ENCODE results near the gene CD69. TPM values are rescaled to one million over a fixed set of nuclear protein-coding genes. Genes with fewer than 3 reads are reported as not detected.

CD69 gene
- total RNA-seq, 1 experiment from 2014 or later = not detected

DNA sequence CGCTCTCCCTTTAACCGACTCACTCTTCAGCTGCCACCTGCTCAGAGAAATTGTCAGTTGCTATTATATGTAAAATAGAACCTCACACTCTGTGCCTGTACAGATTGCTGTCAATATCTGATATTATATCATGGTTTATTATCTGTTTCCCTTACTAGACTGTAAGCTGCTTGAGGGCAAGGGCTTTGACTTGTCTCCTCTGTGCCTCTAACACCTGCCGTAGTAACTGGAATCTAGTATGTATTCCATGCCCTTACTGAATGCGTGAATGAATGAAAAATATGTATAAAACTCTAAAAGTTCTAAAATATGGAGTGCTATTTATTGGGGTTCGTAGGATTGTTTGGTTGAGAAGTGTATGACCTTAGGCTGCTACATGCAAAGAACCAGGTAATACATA lies 1.7 kb upstream of the CD69 start:
- Histone ChIP-seq H3K79me2 (ENCODE audit: insufficient read depth, low read length) (no peaks in the 10 kb centered on the region), H2BK15ac (ENCODE audit: low read depth, low read length) (no peak overlapping the region), H3K27me3 (ENCODE audit: insufficient read depth, low read length) (no peaks in the 10 kb centered on the region), H3K27ac (ENCODE audit: insufficient read length, low read depth, low read length) (no peak overlapping the region), H3K4me2 (ENCODE audit: insufficient read depth, insufficient read length, low read length) (no peak overlapping the region), H3K14ac (ENCODE audit: insufficient read depth, low read length) (no peak overlapping the region), H3K23me2 (ENCODE audit: insufficient read length, low read depth, low read length, poor library complexity, severe bottlenecking) (no peaks in the 10 kb centered on the region), H3K9me3 (ENCODE audit: control insufficient read depth, low read depth, low read length) (no peaks in the 10 kb centered on the region), H2BK5ac (ENCODE audit: insufficient read length, low read length) (no peak overlapping the region), H4K8ac (replicated peaks; ENCODE audit: insufficient read length, low read depth, low read length) (no peak overlapping the region), H2BK120ac (ENCODE audit: low read depth, low read length, poor library complexity, severe bottlenecking) (no peak overlapping the region), H2AK5ac (ENCODE audit: insufficient read length, low read length) (no peak overlapping the region), H3K4me1 (ENCODE audit: insufficient read depth, low read length) (no peaks in the 10 kb centered on the region), H3K9ac (ENCODE audit: extremely low read depth, insufficient read length, low read length) (no peak overlapping the region), H2BK12ac (ENCODE audit: insufficient read length, low read depth, low read length) (no peak overlapping the region), H2BK20ac (ENCODE audit: low read depth, low read length, poor library complexity, severe bottlenecking) (no peak overlapping the region), H3K56ac (ENCODE audit: insufficient read length, low read depth, low read length) (no peak overlapping the region), H3K79me1 (ENCODE audit: insufficient read depth, low read depth, low read length, poor library complexity, severe bottlenecking) (no peaks in the 10 kb centered on the region), H3K4ac (ENCODE audit: low read depth, low read length) (no peak overlapping the region), H2AFZ (ENCODE audit: low read length) (no peak overlapping the region), H4K91ac (ENCODE audit: insufficient read length, low read depth, low read length) (no peak overlapping the region), H3T11ph (ENCODE audit: low read length) (no peak overlapping the region), H3K18ac (ENCODE audit: insufficient read length, low read depth, low read length) (no peak overlapping the region), H4K5ac (ENCODE audit: insufficient read length, low read depth, low read length) (no peak overlapping the region), H3K23ac (ENCODE audit: insufficient read length, low read depth, low read length) (no peak overlapping the region), H4K20me1 (ENCODE audit: control insufficient read depth, insufficient read depth, insufficient read length) (no peaks in the 10 kb centered on the region)
- 100% methylated on average over 1 of the region's 5 CpGs for WGBS (ENCODE audit: extremely low coverage, insufficient read length, low lambda C conversion rate)
- TF ChIP-seq, protein P1, sequence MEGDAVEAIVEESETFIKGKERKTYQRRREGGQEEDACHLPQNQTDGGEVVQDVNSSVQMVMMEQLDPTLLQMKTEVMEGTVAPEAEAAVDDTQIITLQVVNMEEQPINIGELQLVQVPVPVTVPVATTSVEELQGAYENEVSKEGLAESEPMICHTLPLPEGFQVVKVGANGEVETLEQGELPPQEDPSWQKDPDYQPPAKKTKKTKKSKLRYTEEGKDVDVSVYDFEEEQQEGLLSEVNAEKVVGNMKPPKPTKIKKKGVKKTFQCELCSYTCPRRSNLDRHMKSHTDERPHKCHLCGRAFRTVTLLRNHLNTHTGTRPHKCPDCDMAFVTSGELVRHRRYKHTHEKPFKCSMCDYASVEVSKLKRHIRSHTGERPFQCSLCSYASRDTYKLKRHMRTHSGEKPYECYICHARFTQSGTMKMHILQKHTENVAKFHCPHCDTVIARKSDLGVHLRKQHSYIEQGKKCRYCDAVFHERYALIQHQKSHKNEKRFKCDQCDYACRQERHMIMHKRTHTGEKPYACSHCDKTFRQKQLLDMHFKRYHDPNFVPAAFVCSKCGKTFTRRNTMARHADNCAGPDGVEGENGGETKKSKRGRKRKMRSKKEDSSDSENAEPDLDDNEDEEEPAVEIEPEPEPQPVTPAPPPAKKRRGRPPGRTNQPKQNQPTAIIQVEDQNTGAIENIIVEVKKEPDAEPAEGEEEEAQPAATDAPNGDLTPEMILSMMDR (conservative IDR thresholded peaks at IDR 0.05) = no peak
- Mint-ChIP-seq H3K4me1 (peaks cover 18% of the 10 kb centered on the region in 2 experiments), H3K36me3 (ENCODE audit: insufficient read depth in 1 of 3, low read depth in 3 of 3) (no peaks in the 10 kb centered on the region), H3K4me3 (no peak overlapping the region), H3K27ac (no peak overlapping the region), H3K9me3 (no peaks in the 10 kb centered on the region), H3K27me3 (ENCODE audit: low read depth) (no peaks in the 10 kb centered on the region)
- no peak for DNase-seq

Measured in H9 (cell line).